Body of pancreas (tissue), 4 donors: ENCODE measurements around the gene STARD9.
"Not testable (repeated sequence)": the region's sequence is repeated elsewhere in the genome, so short reads cannot be mapped to it uniquely, and the experiment has no call there.

ENCODE experiments used
- POLR2A ChIP-seq, 3 donors: fragments of 450-650 bp; IDR thresholded peaks; one replicate each; pipeline ENCODE4 v1.6.1; 2016; ENCODE audit warnings: antibody characterized with exemption in 3 of 3, mild to moderate bottlenecking in 2 of 3
- TF ChIP-seq, protein P1 (sequence below), 7 experiments: fragments of 450-650 bp in 4 of 7; fragments of 200-600 bp in 3 of 7; sonication (generic) in 3 of 7; IDR thresholded peaks; one replicate each; pipeline ENCODE4 v1.5.1; 2016 to 2019; ENCODE audit warnings: antibody characterized with exemption in 7 of 7

DNA sequence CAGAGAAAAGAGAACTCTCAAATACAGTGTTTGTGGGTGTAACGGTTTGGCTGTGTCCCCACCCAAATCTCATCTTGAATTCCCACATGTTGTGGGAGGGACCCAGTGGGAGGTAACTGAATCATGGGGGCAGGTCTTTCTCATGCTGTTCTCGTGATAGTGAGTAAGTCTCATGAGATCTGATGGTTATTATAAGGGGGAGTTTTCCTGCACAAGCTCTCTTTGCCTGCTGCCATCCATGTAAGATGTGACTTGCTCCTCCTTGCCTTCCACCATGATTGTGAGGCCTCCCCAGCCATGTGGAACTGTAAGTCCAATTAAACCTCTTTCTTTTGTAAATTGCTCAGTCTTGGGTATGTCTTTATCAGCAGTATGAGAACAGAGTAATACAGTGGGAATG is 186.4 kb downstream of the STARD9 start:
- TF ChIP-seq, protein P1, sequence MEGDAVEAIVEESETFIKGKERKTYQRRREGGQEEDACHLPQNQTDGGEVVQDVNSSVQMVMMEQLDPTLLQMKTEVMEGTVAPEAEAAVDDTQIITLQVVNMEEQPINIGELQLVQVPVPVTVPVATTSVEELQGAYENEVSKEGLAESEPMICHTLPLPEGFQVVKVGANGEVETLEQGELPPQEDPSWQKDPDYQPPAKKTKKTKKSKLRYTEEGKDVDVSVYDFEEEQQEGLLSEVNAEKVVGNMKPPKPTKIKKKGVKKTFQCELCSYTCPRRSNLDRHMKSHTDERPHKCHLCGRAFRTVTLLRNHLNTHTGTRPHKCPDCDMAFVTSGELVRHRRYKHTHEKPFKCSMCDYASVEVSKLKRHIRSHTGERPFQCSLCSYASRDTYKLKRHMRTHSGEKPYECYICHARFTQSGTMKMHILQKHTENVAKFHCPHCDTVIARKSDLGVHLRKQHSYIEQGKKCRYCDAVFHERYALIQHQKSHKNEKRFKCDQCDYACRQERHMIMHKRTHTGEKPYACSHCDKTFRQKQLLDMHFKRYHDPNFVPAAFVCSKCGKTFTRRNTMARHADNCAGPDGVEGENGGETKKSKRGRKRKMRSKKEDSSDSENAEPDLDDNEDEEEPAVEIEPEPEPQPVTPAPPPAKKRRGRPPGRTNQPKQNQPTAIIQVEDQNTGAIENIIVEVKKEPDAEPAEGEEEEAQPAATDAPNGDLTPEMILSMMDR (IDR thresholded peaks at IDR 0.05) = not testable (repeated sequence)
- not testable (repeated sequence) for TF ChIP-seq POLR2A (IDR thresholded peaks at IDR 0.05)
